ENCODE results near the gene LIF.

- TF ChIP-seq CTCF (IDR thresholded peaks at IDR 0.05 in 4 of 5, conservative IDR thresholded peaks at IDR 0.05 in 1 of 5) (no peak), POLR2A (IDR thresholded peaks at IDR 0.05) (no peak)
Measured at GRCh38 chr22:30193031-30193775, 53.4 kb downstream of the LIF start.
